ENCODE measurements around the gene TBL1X.

The TBL1X gene

GRCh38 chrX:9538544-9539045, 73.7 kb downstream of the TBL1X start:
- no peak for DNase-seq

GRCh38 chrX:9539605-9540387, 74.9 kb downstream of the TBL1X start:
- no peak for DNase-seq

- DNase-seq = no peak
These were observed 77.4 kb downstream of the TBL1X start for GRCh38 chrX:9542106-9542760.

GRCh38 chrX:9542761-9543111, 77.9 kb downstream of the TBL1X start:
- no peak for DNase-seq

- DNase-seq = no peak
These were observed 90.5 kb downstream of the TBL1X start for GRCh38 chrX:9555354-9555753.

GRCh38 chrX:9557091-9557490, 92.2 kb downstream of the TBL1X start:
- no peak for DNase-seq

- DNase-seq = no peak
These were observed 92.7 kb downstream of the TBL1X start for GRCh38 chrX:9557521-9557920.

- DNase-seq = no peak
These were observed 93.8 kb downstream of the TBL1X start for GRCh38 chrX:9558615-9559014.

- DNase-seq = no peak
These were observed 95.4 kb downstream of the TBL1X start for GRCh38 chrX:9560219-9560618.

- no peak for DNase-seq
These were observed 96.3 kb downstream of the TBL1X start for GRCh38 chrX:9561199-9561598.

GRCh38 chrX:9562851-9563250, 98.0 kb downstream of the TBL1X start:
- DNase-seq = no peak

- no peak for DNase-seq
These were observed 101.3 kb downstream of the TBL1X start for GRCh38 chrX:9566150-9566621.

GRCh38 chrX:9569876-9570301, 105.0 kb downstream of the TBL1X start:
- no peak for DNase-seq

GRCh38 chrX:9573282-9574106, 108.6 kb downstream of the TBL1X start:
- DNase-seq = no peak

- no peak for DNase-seq
These were observed 111.2 kb downstream of the TBL1X start for GRCh38 chrX:9576059-9576458.

- DNase-seq = no peak
These were observed 112.7 kb downstream of the TBL1X start for GRCh38 chrX:9577555-9577954.

GRCh38 chrX:9578083-9578779, 113.4 kb downstream of the TBL1X start:
- no peak for DNase-seq

- no peak for DNase-seq
These were observed 117.0 kb downstream of the TBL1X start for GRCh38 chrX:9581771-9582385.

GRCh38 chrX:9582956-9583355, 118.1 kb downstream of the TBL1X start:
- DNase-seq = no peak

GRCh38 chrX:9586992-9587392, 122.1 kb downstream of the TBL1X start:
- DNase-seq = no peak

- DNase-seq = no peak
These were observed 122.8 kb downstream of the TBL1X start for GRCh38 chrX:9587642-9588041.

- no peak for DNase-seq
These were observed 126.6 kb downstream of the TBL1X start for GRCh38 chrX:9591496-9591895.

All from AML-193 (cell line).